HG03066 (cell line): ENCODE data around the gene TP53RK.

ENCODE experiments used
- ATAC-seq: cut with Tn5 transposase; IDR thresholded peaks from one replicate; pipeline ENCODE4 v1.9.1; 2021; ENCODE audit warnings: low read depth; ENCODE audit not compliant: unreplicated experiment

Gene TP53RK

GRCh38 chr20:46708172-46708860 is 19.1 kb upstream of the TP53RK start:
- no peak for ATAC-seq

GRCh38 chr20:46706242-46706641 is 17.0 kb upstream of the TP53RK start:
- no peak for ATAC-seq

GRCh38 chr20:46705378-46705729 is 16.1 kb upstream of the TP53RK start:
- no peak for ATAC-seq

GRCh38 chr20:46704714-46705377 is 15.6 kb upstream of the TP53RK start:
- no peak for ATAC-seq

GRCh38 chr20:46703435-46703834 is 14.2 kb upstream of the TP53RK start:
- ATAC-seq = no peak

- ATAC-seq = no peak
Observed at GRCh38 chr20:46702447-46703203, 13.4 kb upstream of the TP53RK start.

- no peak for ATAC-seq
Observed at GRCh38 chr20:46701986-46702385, 12.7 kb upstream of the TP53RK start.

GRCh38 chr20:46701556-46701955 is 12.3 kb upstream of the TP53RK start:
- no peak for ATAC-seq

GRCh38 chr20:46701057-46701456 is 11.8 kb upstream of the TP53RK start:
- no peak for ATAC-seq

- no peak for ATAC-seq
Observed at GRCh38 chr20:46700481-46700880, 11.2 kb upstream of the TP53RK start.

- no peak for ATAC-seq
Observed at GRCh38 chr20:46699651-46700359, 10.6 kb upstream of the TP53RK start.

- ATAC-seq = no peak
Observed at GRCh38 chr20:46698788-46699187, 9.5 kb upstream of the TP53RK start.

- no peak for ATAC-seq
Observed at GRCh38 chr20:46696791-46697279, 7.6 kb upstream of the TP53RK start.

- no peak for ATAC-seq
Observed at GRCh38 chr20:46695892-46696291, 6.6 kb upstream of the TP53RK start.

- no peak for ATAC-seq
Observed at GRCh38 chr20:46694484-46694883, 5.2 kb upstream of the TP53RK start.

GRCh38 chr20:46691196-46691595 is 2.0 kb upstream of the TP53RK start:
- no peak for ATAC-seq

- no peak for ATAC-seq
Observed at GRCh38 chr20:46690219-46691106, 1.2 kb upstream of the TP53RK start.

- no peak for ATAC-seq
Observed at GRCh38 chr20:46689754-46690085, 476 bp upstream of the TP53RK start.

GRCh38 chr20:46688151-46689081 is 828 bp downstream of the TP53RK start:
- no peak for ATAC-seq
